ENCODE data around the gene INPP5D. TPM values are rescaled to one million over a fixed set of nuclear protein-coding genes. Genes with fewer than 3 reads are reported as not detected.
"Not testable (repeated sequence)": the region's sequence is repeated elsewhere in the genome, so short reads cannot be mapped to it uniquely, and the experiment has no call there.

Gene INPP5D
- total RNA-seq = 100 to 1,000 TPM; 129 to 135 TPM

DNA sequence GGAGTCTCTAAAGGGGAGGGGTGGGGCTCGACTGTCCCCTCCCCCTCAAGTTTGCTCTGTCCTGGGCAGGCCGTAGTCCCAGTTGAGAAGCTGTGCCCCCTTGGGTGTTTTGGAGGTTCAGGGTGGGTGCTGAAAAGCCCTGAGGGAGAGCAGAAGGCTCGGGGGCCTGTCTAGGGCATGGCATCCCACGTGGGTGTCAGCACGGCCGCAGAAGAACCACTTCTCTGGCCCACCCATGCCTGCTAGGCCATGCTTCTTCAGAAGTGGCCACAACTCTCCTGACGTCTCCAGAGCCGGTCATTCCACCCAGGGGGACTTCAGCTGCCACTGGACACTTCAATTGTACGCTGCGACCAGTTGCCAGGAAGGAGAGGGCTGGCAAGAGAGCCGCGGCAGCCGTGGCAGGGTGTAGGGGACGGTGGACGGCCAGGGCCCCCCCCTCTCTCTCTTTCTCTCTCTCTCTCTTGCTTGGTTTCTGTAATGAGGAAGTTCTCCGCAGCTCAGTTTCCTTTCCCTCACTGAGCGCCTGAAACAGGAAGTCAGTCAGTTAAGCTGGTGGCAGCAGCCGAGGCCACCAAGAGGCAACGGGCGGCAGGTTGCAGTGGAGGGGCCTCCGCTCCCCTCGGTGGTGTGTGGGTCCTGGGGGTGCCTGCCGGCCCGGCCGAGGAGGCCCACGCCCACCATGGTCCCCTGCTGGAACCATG is at the start of gene INPP5D:
TSS of gene INPP5D (plus strand) at position 546 of the 704 bp plus-strand sequence. CDS start at position 683, 137 bp downstream.
- Mint-ChIP-seq H3K27me3 (peaks cover 1% of the 10 kb centered on the region), H3K36me3 (peaks cover 19% of the 10 kb centered on the region), H3K27ac (peak within 1 kb of the TSS; percentile 99), H3K9me3 (no peaks in the 10 kb centered on the region), H3K4me1 (peaks cover 32% of the 10 kb centered on the region), H3K4me3 (peak within 1 kb of the TSS; percentile 98)
- POLR2A ChIA-PET = interaction anchor here (0.6 to 4.2 kb wide), 27 partner anchors 10 to 509 kb away, joined by 3 to 123 read pairs (median 4); partner anchors contain the start of genes ATG16L1, EIF4E2 and TIGD1
- DNase-seq (peak; percentile 79), ATAC-seq (ENCODE audit: low read depth) (peak; percentile 80)

DNA sequence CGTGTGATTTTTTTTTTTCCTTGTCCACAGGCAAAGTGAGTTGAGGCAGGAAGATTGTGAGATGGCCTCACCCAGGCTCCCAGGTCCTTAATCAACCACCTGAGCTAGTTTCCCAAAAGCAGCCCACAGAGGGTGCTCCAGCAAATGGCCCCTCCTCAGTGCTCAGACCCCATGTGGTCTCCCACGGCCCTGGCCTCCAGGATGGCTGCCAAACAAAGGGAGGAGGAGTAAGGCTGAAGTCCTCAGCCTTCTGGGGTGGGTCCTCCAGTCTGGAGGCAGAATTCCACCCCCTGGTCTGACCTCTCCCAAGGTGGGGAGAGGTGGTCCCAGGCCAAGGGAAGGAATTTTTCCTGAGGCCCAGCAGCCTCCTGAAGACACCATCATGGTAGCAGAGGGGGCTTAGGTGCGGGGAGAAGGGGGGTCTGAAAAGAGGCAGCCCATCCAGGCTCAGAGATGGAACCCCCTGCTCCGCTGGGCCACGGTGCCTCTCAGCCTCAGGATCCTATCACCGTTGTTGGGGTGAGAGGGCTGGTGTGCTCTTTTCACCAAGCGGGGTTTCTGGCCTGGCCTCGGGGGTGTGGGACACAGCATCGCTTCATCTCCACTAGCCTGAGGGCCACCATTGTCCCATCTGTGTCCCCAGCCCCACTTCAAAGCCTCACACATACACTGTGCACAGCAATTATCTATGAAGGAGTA is 49.4 kb upstream of the INPP5D start:
- Mint-ChIP-seq H3K4me3 (no peak overlapping the region), H3K27me3 (peaks cover 6% of the 10 kb centered on the region), H3K9me3 (peaks cover 2% of the 10 kb centered on the region), H3K36me3 (no peaks in the 10 kb centered on the region), H3K27ac (no peak overlapping the region), H3K4me1 (no peaks in the 10 kb centered on the region)
- no peak for ATAC-seq (ENCODE audit: low read depth)
- DNase-seq = no peak
- POLR2A ChIA-PET = no interaction called here

DNA sequence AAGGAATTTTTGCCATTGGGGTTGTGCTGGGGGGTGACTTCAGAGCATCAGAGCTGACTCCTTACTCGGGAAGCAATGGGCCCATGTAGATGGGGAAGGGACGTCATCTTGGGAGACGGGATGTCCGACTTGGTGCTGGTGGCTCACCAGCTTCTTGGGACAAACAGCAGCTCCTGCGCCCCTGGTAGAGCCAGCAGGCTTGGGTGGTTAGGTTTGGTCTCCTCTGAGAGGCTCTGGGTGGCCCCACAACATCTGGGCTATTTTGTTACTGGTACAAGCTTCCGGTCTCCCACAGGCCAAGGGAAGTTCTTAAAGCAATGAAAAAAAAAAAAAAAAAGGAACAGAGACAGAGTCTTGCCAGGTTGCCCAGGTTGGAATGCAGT is 48.9 kb upstream of the INPP5D start:
- H3K4me1 Mint-ChIP-seq = no peaks in the 10 kb centered on the region
- peaks cover 7% of the 10 kb centered on the region for H3K27me3 Mint-ChIP-seq
- H3K27ac Mint-ChIP-seq = no peak overlapping the region
- POLR2A ChIA-PET = no interaction called here
- no peak overlapping the region for H3K4me3 Mint-ChIP-seq
- peaks cover 2% of the 10 kb centered on the region for H3K9me3 Mint-ChIP-seq
- ATAC-seq (ENCODE audit: low read depth) (no peak), DNase-seq (no peak)
- no peaks in the 10 kb centered on the region for H3K36me3 Mint-ChIP-seq

DNA sequence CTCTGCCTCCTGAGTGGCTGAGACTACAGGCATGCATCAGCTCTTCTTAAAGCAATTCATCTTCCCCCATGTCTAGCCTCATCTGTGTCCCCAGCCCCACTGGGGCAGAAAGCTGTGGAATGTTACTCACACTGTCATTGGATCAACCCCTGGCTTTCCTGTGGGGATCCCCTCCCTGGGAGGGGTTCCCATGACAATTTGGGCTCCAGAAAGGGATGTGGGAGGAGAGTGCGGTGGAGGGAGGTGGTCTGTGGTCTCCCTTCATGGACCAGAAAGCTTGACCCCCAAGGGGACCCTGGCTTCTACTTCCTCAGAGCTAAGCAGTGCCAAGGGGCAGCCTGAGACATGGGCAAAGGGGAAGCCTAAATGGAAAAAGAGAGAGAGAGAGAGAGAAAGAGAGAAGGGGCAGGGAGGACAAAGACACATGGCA is 48.4 kb upstream of the INPP5D start:
- H3K36me3 Mint-ChIP-seq = no peaks in the 10 kb centered on the region
- POLR2A ChIA-PET = no interaction called here
- H3K4me1 Mint-ChIP-seq = no peaks in the 10 kb centered on the region
- H3K27ac Mint-ChIP-seq = no peak overlapping the region
- ATAC-seq (ENCODE audit: low read depth) = no peak
- peaks cover 7% of the 10 kb centered on the region for H3K27me3 Mint-ChIP-seq
- no peak for DNase-seq
- H3K4me3 Mint-ChIP-seq = no peak overlapping the region
- peaks cover 2% of the 10 kb centered on the region for H3K9me3 Mint-ChIP-seq

GRCh38 chr2:233012301-233012971 is 47.7 kb upstream of the INPP5D start:
- Mint-ChIP-seq H3K27me3 (peaks cover 7% of the 10 kb centered on the region), H3K4me1 (no peaks in the 10 kb centered on the region), H3K36me3 (no peaks in the 10 kb centered on the region), H3K4me3 (no peak overlapping the region), H3K27ac (no peak overlapping the region), H3K9me3 (peaks cover 2% of the 10 kb centered on the region)
- DNase-seq (no peak), ATAC-seq (ENCODE audit: low read depth) (no peak)
- POLR2A ChIA-PET = no interaction called here

DNA sequence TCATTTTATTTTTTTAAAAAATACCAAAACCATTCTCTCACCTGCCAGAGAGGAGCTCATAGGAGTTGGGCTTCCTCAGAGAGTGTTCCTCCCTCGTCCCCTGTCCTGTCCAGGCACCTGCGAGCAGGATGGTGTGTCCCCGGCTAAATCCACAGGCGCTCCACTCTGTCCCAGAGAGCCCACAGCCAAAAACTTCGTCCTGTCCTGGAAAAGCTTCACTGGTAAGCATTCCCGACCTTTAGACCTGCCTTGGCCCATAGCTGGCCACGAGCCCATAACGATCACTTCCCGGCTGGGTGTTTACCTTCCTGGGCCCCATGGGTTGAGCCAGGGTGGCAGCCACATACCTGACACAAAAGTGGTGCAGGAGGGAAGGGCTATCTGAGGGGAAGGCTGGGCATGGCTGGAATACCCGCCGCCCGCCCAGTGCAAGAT is 47.1 kb upstream of the INPP5D start, which contains the start of gene NGEF:
TSS of gene NGEF (minus strand) at position 230 of the 435 bp plus-strand sequence. CDS start 38,366 bp downstream, outside the sequence.
- ATAC-seq (ENCODE audit: low read depth) (no peak), DNase-seq (no peak)
- no peak within 1 kb of the TSS for H3K27ac Mint-ChIP-seq
- H3K4me3 Mint-ChIP-seq = no peak within 1 kb of the TSS
- no peaks in the 10 kb centered on the region for H3K4me1 Mint-ChIP-seq
- H3K9me3 Mint-ChIP-seq = peaks cover 2% of the 10 kb centered on the region
- H3K27me3 Mint-ChIP-seq = peaks cover 6% of the 10 kb centered on the region
- POLR2A ChIA-PET = no interaction called here
- H3K36me3 Mint-ChIP-seq = no peaks in the 10 kb centered on the region

DNA sequence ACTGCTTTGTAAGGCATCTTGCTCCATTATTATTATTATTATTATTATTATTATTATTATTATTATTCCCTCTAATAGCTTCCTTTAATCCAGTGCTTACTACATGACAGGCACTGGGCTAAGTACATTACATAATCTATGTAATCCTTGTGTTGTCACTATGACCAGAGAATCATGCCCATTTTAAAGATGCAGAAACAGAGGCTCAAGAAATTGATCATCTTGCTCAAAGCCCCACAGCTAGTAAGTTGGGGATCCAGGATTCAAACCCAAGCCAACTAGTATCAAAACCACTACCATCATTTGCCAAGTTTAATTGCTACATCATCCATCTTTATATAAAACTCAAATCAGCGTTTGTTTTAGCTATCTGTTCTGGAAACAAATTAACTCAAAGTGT is 46.5 kb upstream of the INPP5D start:
- H3K9me3 Mint-ChIP-seq = peaks cover 2% of the 10 kb centered on the region
- POLR2A ChIA-PET = no interaction called here
- ATAC-seq (ENCODE audit: low read depth) (no peak), DNase-seq (no peak)
- H3K36me3 Mint-ChIP-seq = no peaks in the 10 kb centered on the region
- no peaks in the 10 kb centered on the region for H3K4me1 Mint-ChIP-seq
- no peak overlapping the region for H3K27ac Mint-ChIP-seq
- H3K27me3 Mint-ChIP-seq = peaks cover 4% of the 10 kb centered on the region
- no peak overlapping the region for H3K4me3 Mint-ChIP-seq

DNA sequence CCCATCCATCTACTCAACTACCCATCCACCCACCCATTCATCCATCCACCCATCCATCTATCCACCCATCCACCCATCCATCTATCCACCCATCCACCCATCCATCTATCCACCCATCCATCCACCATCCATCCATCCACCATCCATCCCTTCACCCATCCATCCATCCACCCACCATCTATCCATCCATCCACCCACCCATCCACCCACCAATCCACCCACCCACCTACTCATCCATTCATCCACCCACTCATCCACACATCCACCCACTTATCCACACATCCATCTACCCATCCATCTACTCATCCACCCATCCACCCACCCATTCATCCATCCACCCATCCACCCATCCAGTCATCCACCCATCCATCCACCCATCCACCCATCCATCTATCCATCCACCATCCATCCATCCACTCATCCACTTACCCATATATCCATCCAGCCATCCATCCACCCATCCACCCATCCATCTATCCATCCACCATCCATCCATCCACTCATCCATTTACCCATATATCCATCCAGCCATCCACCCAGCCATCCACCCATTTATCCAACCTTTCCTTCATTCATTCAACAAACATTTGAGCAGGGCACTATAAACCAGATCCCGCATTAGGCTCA is 45.0 kb upstream of the INPP5D start:
- H3K4me1 Mint-ChIP-seq = no peaks in the 10 kb centered on the region
- no peaks in the 10 kb centered on the region for H3K36me3 Mint-ChIP-seq
- DNase-seq = no peak
- H3K4me3 Mint-ChIP-seq = no peak overlapping the region
- peaks cover 2% of the 10 kb centered on the region for H3K9me3 Mint-ChIP-seq
- peaks cover 4% of the 10 kb centered on the region for H3K27me3 Mint-ChIP-seq
- no peak for ATAC-seq (ENCODE audit: low read depth)
- no peak overlapping the region for H3K27ac Mint-ChIP-seq
- POLR2A ChIA-PET = no interaction called here

GRCh38 chr2:233017947-233018346 is 42.2 kb upstream of the INPP5D start:
- Mint-ChIP-seq H3K4me1 (no peaks in the 10 kb centered on the region), H3K27ac (no peak overlapping the region), H3K27me3 (peaks cover 2% of the 10 kb centered on the region), H3K9me3 (peaks cover 2% of the 10 kb centered on the region), H3K36me3 (no peaks in the 10 kb centered on the region), H3K4me3 (no peak overlapping the region)
- ATAC-seq (ENCODE audit: low read depth) (no peak), DNase-seq (no peak)
- POLR2A ChIA-PET = no interaction called here

DNA sequence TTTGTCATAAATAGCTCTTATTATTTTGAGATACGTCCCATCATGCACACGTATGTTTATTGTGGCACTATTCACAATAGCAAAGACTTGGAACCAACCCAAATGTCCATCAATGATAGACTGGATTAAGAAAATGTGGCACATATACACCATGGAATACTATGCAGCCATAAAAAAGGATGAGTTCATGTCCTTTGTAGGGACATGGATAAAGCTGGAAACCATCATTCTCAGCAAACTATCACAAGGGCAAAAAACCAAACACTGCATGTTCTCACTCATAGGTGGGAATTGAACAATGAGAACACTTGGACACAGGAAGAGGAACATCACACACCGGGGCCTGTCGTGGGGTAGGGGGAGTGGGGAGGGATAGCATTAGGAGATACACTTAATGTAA is 40.5 kb upstream of the INPP5D start:
- H3K4me3 Mint-ChIP-seq; H3K9me3 Mint-ChIP-seq; POLR2A ChIA-PET; H3K27ac Mint-ChIP-seq; H3K4me1 Mint-ChIP-seq; ATAC-seq (ENCODE audit: low read depth); DNase-seq; H3K27me3 Mint-ChIP-seq; H3K36me3 Mint-ChIP-seq: not testable (repeated sequence)

- no peak overlapping the region for H3K27ac Mint-ChIP-seq
- no peaks in the 10 kb centered on the region for H3K4me1 Mint-ChIP-seq
- no peaks in the 10 kb centered on the region for H3K36me3 Mint-ChIP-seq
- H3K9me3 Mint-ChIP-seq = no peaks in the 10 kb centered on the region
- H3K4me3 Mint-ChIP-seq = no peak overlapping the region
- H3K27me3 Mint-ChIP-seq = peaks cover 2% of the 10 kb centered on the region
- ATAC-seq (ENCODE audit: low read depth) = no peak
- POLR2A ChIA-PET = no interaction called here
- DNase-seq = no peak
These were observed 39.7 kb upstream of the INPP5D start for GRCh38 chr2:233020454-233020853.

DNA sequence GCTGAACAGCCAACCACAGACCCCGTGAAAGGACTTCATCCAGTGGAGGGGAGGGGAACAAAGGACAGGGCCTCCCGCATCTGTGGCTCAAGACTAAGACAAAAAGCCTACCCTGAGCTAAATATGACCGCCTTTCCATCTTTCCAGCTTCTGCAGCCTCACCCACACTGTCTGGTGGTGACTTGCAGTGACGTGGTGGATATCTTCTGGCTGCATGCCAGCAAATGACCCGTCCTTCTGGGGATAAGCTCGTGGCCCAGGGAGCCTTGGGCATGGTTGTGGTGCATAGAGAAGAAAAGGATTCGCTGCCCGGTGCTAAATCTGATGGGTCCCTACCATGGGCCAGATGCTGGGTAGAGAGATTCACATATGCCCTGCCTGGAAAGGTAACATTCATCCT is 38.4 kb upstream of the INPP5D start:
- no peak for ATAC-seq (ENCODE audit: low read depth)
- Mint-ChIP-seq H3K27ac (no peak overlapping the region), H3K4me1 (no peaks in the 10 kb centered on the region), H3K9me3 (no peaks in the 10 kb centered on the region), H3K4me3 (no peak overlapping the region), H3K36me3 (no peaks in the 10 kb centered on the region), H3K27me3 (no peaks in the 10 kb centered on the region)
- DNase-seq = no peak
- POLR2A ChIA-PET = interaction anchor here (0.6 kb wide), 1 partner anchor 265 kb away, joined by 4 read pairs; no protein-coding TSS in a partner anchor

GRCh38 chr2:233022561-233022960 is 37.6 kb upstream of the INPP5D start:
- POLR2A ChIA-PET = no interaction called here

More at GRCh38 chr2:233022561-233022960, 37.6 kb upstream of the INPP5D start:
- H3K4me1 Mint-ChIP-seq = no peaks in the 10 kb centered on the region
- no peaks in the 10 kb centered on the region for H3K36me3 Mint-ChIP-seq
- H3K4me3 Mint-ChIP-seq = no peak overlapping the region
- H3K27ac Mint-ChIP-seq = no peak overlapping the region
- DNase-seq (no peak), ATAC-seq (ENCODE audit: low read depth) (no peak)
- H3K9me3 Mint-ChIP-seq = no peaks in the 10 kb centered on the region
- no peaks in the 10 kb centered on the region for H3K27me3 Mint-ChIP-seq
